Naive thymus-derived CD8-positive, alpha-beta T cell (primary cell): ENCODE measurements around the gene PPFIA2. TPM values are rescaled to one million over a fixed set of nuclear protein-coding genes. Genes with fewer than 3 reads are reported as not detected.

Experiments used
- ATAC-seq, 2 donors: fragments of 150-1000 bp; cut with Tn5 transposase in 1 of 2; sonication (Bioruptor Pico), chemical (Tn5 transposase) in 1 of 2; 1 replicate in 1 of 2; 2 replicates in 1 of 2; pipeline ENCODE4 v1.10.0; 2021; ENCODE audit warnings: mild to moderate bottlenecking in 2 of 2, moderate library complexity in 2 of 2
- POLR2A ChIA-PET: fragments of 350-600 bp; sonication (Branson Sonifier 250); formaldehyde crosslinking; loops from one replicate; lab custom pipeline; 2021; ENCODE audit warnings: antibody characterized with exemption; lab: Charles Lee
- DNase-seq, 10 donors: peaks; one replicate each; pipeline versions ENCODE4 v3.0.0 to v3.0.0-alpha.2; 2020 to 2022
- H3K27ac Mint-ChIP-seq, 10 donors: one replicate each; pipeline ENCODE4 v1.8.0; 2020 to 2022; ENCODE audit warnings: mild to moderate bottlenecking in 10 of 10, mixed read lengths in 10 of 10, moderate library complexity in 4 of 10, inconsistent platforms in 1 of 10
- H3K27me3 Mint-ChIP-seq, 5 donors: one replicate each; pipeline ENCODE4 v1.8.0; 2021 to 2022; ENCODE audit warnings: mixed read lengths in 5 of 5
- H3K36me3 Mint-ChIP-seq, 3 donors: one replicate each; pipeline ENCODE4 v1.8.0; 2020 to 2022; ENCODE audit warnings: mixed read lengths in 3 of 3, mild to moderate bottlenecking in 2 of 3, inconsistent platforms in 1 of 3
- H3K4me1 Mint-ChIP-seq, 4 donors: one replicate each; pipeline ENCODE4 v1.8.0; 2021 to 2022; ENCODE audit warnings: mixed read lengths in 4 of 4
- H3K4me3 Mint-ChIP-seq, 10 donors: one replicate each; pipeline ENCODE4 v1.8.0; 2020 to 2022; ENCODE audit warnings: mild to moderate bottlenecking in 10 of 10, mixed read lengths in 10 of 10, moderate library complexity in 6 of 10, inconsistent platforms in 1 of 10
- H3K9me3 Mint-ChIP-seq, 9 donors: one replicate each; pipeline ENCODE4 v1.8.0; 2020 to 2022; ENCODE audit warnings: mixed read lengths in 9 of 9, mild to moderate bottlenecking in 3 of 9, inconsistent platforms in 1 of 9, moderate library complexity in 1 of 9
- polyA plus RNA-seq, 3 donors: library from polyadenylated mRNA; unstranded; fragments of 300-500 nt; fragmentation: Illumina TruSeq; gene quantifications; one replicate each; pipeline ENCODE4 v1.2.3, GENCODE V29; 2021
- total RNA-seq, 8 experiments: library from RNA in 2 of 8; stranded (reverse) in 2 of 8; gene quantifications; one replicate each; pipeline ENCODE4 v1.2.3 and lab custom pipeline; 2021 to 2026

PPFIA2 gene
- total and polyA plus RNA-seq, 5 experiments from 2014 or later = not detected

- Mint-ChIP-seq H3K27ac (no peak overlapping the region), H3K27me3 (no peaks in the 10 kb centered on the region), H3K4me1 (no peaks in the 10 kb centered on the region), H3K9me3 (peaks cover 0 to 6% (median 0%) of the 10 kb centered on the region in 9 donors), H3K4me3 (no peak overlapping the region), H3K36me3 (no peaks in the 10 kb centered on the region)
- no peak for ATAC-seq
- DNase-seq = no peak
- POLR2A ChIA-PET = no interaction called here
Observed at GRCh38 chr12:81441629-81442028, 317.5 kb downstream of the PPFIA2 start.

- no peak overlapping the region for H3K4me3 Mint-ChIP-seq
- H3K36me3 Mint-ChIP-seq = no peaks in the 10 kb centered on the region
- POLR2A ChIA-PET = no interaction called here
- H3K9me3 Mint-ChIP-seq = peaks cover 0 to 3% (median 0%) of the 10 kb centered on the region in 9 donors
- no peak overlapping the region for H3K27ac Mint-ChIP-seq
- no peaks in the 10 kb centered on the region for H3K27me3 Mint-ChIP-seq
- H3K4me1 Mint-ChIP-seq = no peaks in the 10 kb centered on the region
- ATAC-seq (no peak), DNase-seq (no peak)
Observed at GRCh38 chr12:81440001-81440400, 319.1 kb downstream of the PPFIA2 start.

- no peak for DNase-seq
- H3K27ac Mint-ChIP-seq = no peak overlapping the region
- ATAC-seq = no peak
- POLR2A ChIA-PET = no interaction called here
- H3K27me3 Mint-ChIP-seq = no peaks in the 10 kb centered on the region
- no peak overlapping the region for H3K4me3 Mint-ChIP-seq
- peaks cover 0 to 3% (median 0%) of the 10 kb centered on the region in 9 donors for H3K9me3 Mint-ChIP-seq
- H3K4me1 Mint-ChIP-seq = no peaks in the 10 kb centered on the region
- no peaks in the 10 kb centered on the region for H3K36me3 Mint-ChIP-seq
Observed at GRCh38 chr12:81439344-81439743, 319.8 kb downstream of the PPFIA2 start.

GRCh38 chr12:81417056-81417455, 342.1 kb downstream of the PPFIA2 start:
- POLR2A ChIA-PET = no interaction called here
- no peak for DNase-seq
- Mint-ChIP-seq H3K36me3 (peaks cover 0 to 6% (median 0%) of the 10 kb centered on the region in 3 donors), H3K27me3 (no peaks in the 10 kb centered on the region), H3K9me3 (peaks cover 3 to 22% (median 8%) of the 10 kb centered on the region in 9 donors), H3K27ac (no peak overlapping the region), H3K4me1 (no peaks in the 10 kb centered on the region), H3K4me3 (no peak overlapping the region)
- ATAC-seq = no peak

GRCh38 chr12:81416571-81416970, 342.6 kb downstream of the PPFIA2 start:
- peaks cover under 1 to 17% (median 7%) of the 10 kb centered on the region in 9 donors for H3K9me3 Mint-ChIP-seq
- peaks cover 0 to 6% (median 0%) of the 10 kb centered on the region in 3 donors for H3K36me3 Mint-ChIP-seq
- no peaks in the 10 kb centered on the region for H3K4me1 Mint-ChIP-seq
- no peaks in the 10 kb centered on the region for H3K27me3 Mint-ChIP-seq
- ATAC-seq (no peak), DNase-seq (no peak)
- H3K27ac Mint-ChIP-seq = no peak overlapping the region
- no peak overlapping the region for H3K4me3 Mint-ChIP-seq
- POLR2A ChIA-PET = no interaction called here

GRCh38 chr12:81414441-81414840, 344.7 kb downstream of the PPFIA2 start:
- H3K27ac Mint-ChIP-seq = no peak overlapping the region
- DNase-seq (no peak), ATAC-seq (no peak)
- no peaks in the 10 kb centered on the region for H3K4me1 Mint-ChIP-seq
- H3K9me3 Mint-ChIP-seq = peaks cover 0 to 4% (median 0%) of the 10 kb centered on the region in 9 donors
- POLR2A ChIA-PET = no interaction called here
- no peaks in the 10 kb centered on the region for H3K27me3 Mint-ChIP-seq
- H3K4me3 Mint-ChIP-seq = no peak overlapping the region
- no peaks in the 10 kb centered on the region for H3K36me3 Mint-ChIP-seq

GRCh38 chr12:81412940-81413339, 346.2 kb downstream of the PPFIA2 start:
- Mint-ChIP-seq H3K27me3 (no peaks in the 10 kb centered on the region), H3K9me3 (peaks cover 0 to 4% (median 0%) of the 10 kb centered on the region in 9 donors), H3K27ac (no peak overlapping the region), H3K4me1 (no peaks in the 10 kb centered on the region), H3K36me3 (no peaks in the 10 kb centered on the region), H3K4me3 (no peak overlapping the region)
- no peak for DNase-seq
- ATAC-seq = no peak
- POLR2A ChIA-PET = no interaction called here

GRCh38 chr12:81403348-81403747, 355.8 kb downstream of the PPFIA2 start:
- Mint-ChIP-seq H3K36me3 (no peaks in the 10 kb centered on the region), H3K4me1 (no peaks in the 10 kb centered on the region)

GRCh38 chr12:81401241-81401640, 357.9 kb downstream of the PPFIA2 start:
- DNase-seq (no peak), ATAC-seq (no peak)
- Mint-ChIP-seq H3K36me3 (no peaks in the 10 kb centered on the region), H3K9me3 (peaks cover 0 to 7% (median 0%) of the 10 kb centered on the region in 9 donors), H3K4me3 (no peak overlapping the region), H3K27me3 (no peaks in the 10 kb centered on the region), H3K4me1 (no peaks in the 10 kb centered on the region), H3K27ac (no peak overlapping the region)
- POLR2A ChIA-PET = no interaction called here

More at GRCh38 chr12:81403348-81403747, 355.8 kb downstream of the PPFIA2 start:
- no peak for ATAC-seq
- no peaks in the 10 kb centered on the region for H3K27me3 Mint-ChIP-seq
- peaks cover 0 to 9% (median 0%) of the 10 kb centered on the region in 9 donors for H3K9me3 Mint-ChIP-seq
- no peak overlapping the region for H3K4me3 Mint-ChIP-seq
- DNase-seq = no peak
- POLR2A ChIA-PET = no interaction called here
- no peak overlapping the region for H3K27ac Mint-ChIP-seq

- Mint-ChIP-seq H3K9me3 (peaks cover 0 to 9% (median 0%) of the 10 kb centered on the region in 9 donors), H3K4me3 (no peak overlapping the region), H3K4me1 (no peaks in the 10 kb centered on the region), H3K27ac (no peak overlapping the region), H3K27me3 (no peaks in the 10 kb centered on the region), H3K36me3 (no peaks in the 10 kb centered on the region)
- ATAC-seq (no peak), DNase-seq (no peak)
- POLR2A ChIA-PET = no interaction called here
Observed at GRCh38 chr12:81400024-81400423, 359.1 kb downstream of the PPFIA2 start.

- H3K4me3 Mint-ChIP-seq = no peak overlapping the region
- POLR2A ChIA-PET = no interaction called here
- no peaks in the 10 kb centered on the region for H3K36me3 Mint-ChIP-seq
- no peak overlapping the region for H3K27ac Mint-ChIP-seq
- ATAC-seq (no peak), DNase-seq (no peak)
- H3K4me1 Mint-ChIP-seq = no peaks in the 10 kb centered on the region
- peaks cover 0 to 15% (median 4%) of the 10 kb centered on the region in 9 donors for H3K9me3 Mint-ChIP-seq
- H3K27me3 Mint-ChIP-seq = no peaks in the 10 kb centered on the region
Observed at GRCh38 chr12:81395431-81395830, 363.7 kb downstream of the PPFIA2 start.

- no peak for DNase-seq
- H3K4me1 Mint-ChIP-seq = no peaks in the 10 kb centered on the region
- POLR2A ChIA-PET = no interaction called here
- H3K9me3 Mint-ChIP-seq = peaks cover 0 to 15% (median 7%) of the 10 kb centered on the region in 9 donors
- H3K27ac Mint-ChIP-seq = no peak overlapping the region
- H3K36me3 Mint-ChIP-seq = no peaks in the 10 kb centered on the region
- no peak overlapping the region for H3K4me3 Mint-ChIP-seq
- no peak for ATAC-seq
- H3K27me3 Mint-ChIP-seq = no peaks in the 10 kb centered on the region
Observed at GRCh38 chr12:81389550-81390099, 369.5 kb downstream of the PPFIA2 start.

GRCh38 chr12:81386101-81386500, 373.0 kb downstream of the PPFIA2 start:
- Mint-ChIP-seq H3K36me3 (no peaks in the 10 kb centered on the region), H3K27ac (no peak overlapping the region), H3K27me3 (no peaks in the 10 kb centered on the region), H3K4me3 (no peak overlapping the region), H3K4me1 (no peaks in the 10 kb centered on the region), H3K9me3 (peaks cover 0 to 6% (median 3%) of the 10 kb centered on the region in 9 donors)
- no peak for DNase-seq
- no peak for ATAC-seq
- POLR2A ChIA-PET = no interaction called here

- H3K27me3 Mint-ChIP-seq = no peaks in the 10 kb centered on the region
- peaks cover 0 to 2% (median 0%) of the 10 kb centered on the region in 9 donors for H3K9me3 Mint-ChIP-seq
- ATAC-seq = no peak
- no peaks in the 10 kb centered on the region for H3K36me3 Mint-ChIP-seq
- H3K27ac Mint-ChIP-seq = no peak overlapping the region
- POLR2A ChIA-PET = no interaction called here
- no peak for DNase-seq
- H3K4me3 Mint-ChIP-seq = no peak overlapping the region
- no peaks in the 10 kb centered on the region for H3K4me1 Mint-ChIP-seq
Observed at GRCh38 chr12:81381951-81382350, 377.2 kb downstream of the PPFIA2 start.
